HuH-7.5 (cell line): ENCODE results near the gene RPL29.
"Not testable (repeated sequence)": the region's sequence is repeated elsewhere in the genome, so short reads cannot be mapped to it uniquely, and the experiment has no call there.

ENCODE experiments used
- DNase-seq: peaks from one replicate; pipeline ENCODE4 v3.0.0; 2011; ENCODE audit warnings: low spot score

RPL29 gene

DNA sequence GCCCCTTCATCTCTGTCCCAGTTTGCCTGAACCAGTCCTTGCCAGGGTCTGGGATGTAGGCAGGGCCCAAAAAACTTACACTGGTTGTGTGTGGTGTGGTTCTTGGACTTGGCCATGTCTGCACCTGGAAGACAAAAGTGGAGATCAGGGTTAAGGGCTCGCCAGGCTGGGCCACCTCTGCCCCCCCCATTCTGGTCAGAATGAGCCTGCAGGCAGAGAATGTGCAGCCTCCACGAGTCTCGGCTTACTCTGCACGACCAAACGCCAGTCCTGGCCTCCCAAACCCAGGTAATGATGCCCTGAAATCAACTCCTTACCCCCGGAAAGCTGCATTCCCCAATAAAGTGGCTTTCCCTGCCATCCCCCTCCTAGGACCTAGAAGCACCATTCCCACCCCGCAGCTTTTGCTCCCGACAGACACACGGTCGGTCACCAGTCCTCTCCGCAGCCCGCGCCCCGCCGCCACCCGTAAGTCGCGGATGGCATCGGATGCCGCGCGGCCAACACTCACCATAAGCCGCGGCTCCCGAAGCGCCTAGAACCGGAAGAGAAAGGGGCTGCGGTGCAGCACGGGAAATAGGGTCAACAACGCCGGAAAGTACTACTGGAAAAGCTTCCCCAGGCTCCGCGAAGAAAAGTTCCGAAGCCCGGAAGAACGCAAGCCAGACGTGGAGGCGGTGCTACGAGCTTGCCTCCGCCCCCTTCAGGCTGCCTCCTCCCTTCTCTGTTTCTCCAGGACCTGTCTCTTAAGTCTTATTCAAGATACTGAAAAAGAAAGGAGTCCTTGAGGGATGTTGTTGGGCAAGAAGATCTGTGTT, at the start of gene RPL29:
TSS of gene RPL29 (minus strand) at position 550 of the 818 bp plus-strand sequence. CDS start at position 116, 434 bp downstream.
- DNase-seq = peak; percentile 89

DNA sequence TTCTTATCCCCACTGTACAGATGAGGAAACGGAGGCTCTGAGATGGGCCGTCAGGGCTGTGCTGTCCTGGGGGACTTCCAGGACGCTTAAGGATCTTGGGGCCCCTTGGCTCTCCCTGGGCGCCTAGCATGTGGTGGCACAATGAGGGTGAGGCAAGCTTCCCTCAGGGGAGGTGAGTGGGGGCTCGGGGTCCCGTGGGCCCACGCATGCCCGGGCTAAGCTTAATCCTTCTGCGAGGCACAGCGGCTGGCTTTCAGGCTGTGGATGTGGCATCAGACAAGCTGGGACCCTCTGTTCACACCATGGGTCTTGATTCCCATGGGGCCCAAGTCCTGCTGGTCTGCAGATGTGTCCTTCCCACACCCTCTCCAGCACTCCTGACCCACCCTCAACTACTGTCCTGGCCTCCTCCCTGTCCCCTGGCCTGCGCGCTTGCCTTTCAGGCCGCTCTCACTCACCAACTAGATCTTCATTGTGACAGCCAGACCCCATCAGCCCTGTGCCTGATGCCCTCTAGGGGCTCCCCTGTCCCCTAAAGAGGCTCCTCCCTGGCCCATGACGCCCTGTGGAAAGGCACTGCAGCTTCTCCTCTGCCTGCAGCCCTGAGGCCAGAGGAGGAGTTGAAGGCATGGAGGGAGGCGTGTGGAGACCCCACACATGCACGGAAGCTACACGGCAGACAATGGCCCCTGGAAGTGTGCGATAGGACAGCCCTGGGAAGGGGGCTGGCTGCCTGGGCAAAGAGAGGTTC, 49.3 kb upstream of the RPL29 start:
- no peak for DNase-seq

GRCh38 chr3:52043750-52044149, 48.1 kb upstream of the RPL29 start:
- DNase-seq = no peak

DNA sequence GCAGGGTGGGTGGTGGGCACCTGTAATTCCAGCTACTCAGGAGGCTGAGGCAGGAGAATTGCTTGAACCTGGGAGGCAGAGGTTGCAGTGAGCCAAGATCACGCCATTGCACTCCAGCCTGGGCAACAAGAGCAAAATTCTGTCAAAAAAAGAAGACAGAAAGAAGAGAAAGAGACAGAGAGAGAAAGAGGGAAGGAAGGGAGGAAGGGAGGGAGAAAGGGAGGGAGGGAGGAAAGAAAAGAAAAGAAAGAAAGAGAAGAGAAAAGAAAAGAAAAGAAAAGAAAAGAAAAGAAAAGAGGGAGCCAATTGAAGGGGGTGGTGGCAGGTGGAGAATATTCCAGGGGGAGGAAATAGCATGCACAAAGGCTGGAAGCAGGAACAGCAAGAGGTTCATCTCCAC, 47.3 kb upstream of the RPL29 start:
- DNase-seq = not testable (repeated sequence)

DNA sequence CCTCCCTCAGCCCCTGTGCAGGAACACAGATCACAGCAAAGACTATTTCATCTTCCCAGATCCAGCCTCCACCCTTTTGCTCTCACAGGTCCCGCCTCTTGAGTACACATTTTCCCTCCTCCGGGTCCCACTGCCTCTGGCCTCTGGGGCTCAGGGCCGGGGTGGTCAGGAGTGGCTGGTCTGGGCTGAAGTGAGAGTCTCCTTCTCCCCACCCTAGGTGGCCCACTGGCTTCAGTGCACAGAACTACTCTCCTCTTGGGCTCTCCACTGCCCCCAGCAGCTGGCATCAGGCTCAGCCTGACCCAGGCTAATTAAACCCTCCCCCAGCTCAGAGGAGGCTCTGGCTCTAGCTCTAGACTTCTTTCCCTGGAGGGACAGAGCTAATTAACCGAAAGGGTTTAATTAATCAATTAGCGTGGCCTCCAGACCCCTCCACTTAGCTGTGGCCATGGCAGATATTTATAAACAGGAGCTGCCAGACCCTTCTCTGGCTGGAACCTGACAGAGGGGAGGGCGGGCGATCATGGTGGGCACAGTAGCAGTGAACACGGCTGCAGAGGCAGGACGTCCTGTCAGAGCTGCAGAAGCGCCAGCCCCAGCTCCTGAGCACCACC, 45.5 kb upstream of the RPL29 start:
- DNase-seq = no peak

DNA sequence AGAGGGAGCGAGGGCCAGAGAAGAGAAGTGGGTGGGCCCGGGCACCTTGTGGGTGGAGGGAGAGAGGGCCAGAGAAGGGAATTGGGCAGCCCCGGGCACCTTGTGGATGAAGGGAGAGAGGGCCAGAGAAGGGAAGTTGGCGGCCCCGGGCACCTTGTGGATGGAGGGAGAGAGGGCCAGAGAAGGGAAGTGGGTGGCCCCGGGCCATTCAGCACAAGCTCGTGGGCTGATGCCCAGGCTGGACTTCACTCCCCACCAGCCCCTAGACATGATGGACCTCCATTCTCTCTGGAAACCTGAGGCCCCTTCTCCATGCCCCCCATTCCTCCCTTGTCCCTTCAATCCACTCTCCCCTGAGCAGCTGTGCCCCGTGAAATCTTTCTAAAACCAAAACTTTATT, 44.9 kb upstream of the RPL29 start:
- no peak for DNase-seq

- no peak for DNase-seq
These were observed 44.2 kb upstream of the RPL29 start for GRCh38 chr3:52039846-52040245.

DNA sequence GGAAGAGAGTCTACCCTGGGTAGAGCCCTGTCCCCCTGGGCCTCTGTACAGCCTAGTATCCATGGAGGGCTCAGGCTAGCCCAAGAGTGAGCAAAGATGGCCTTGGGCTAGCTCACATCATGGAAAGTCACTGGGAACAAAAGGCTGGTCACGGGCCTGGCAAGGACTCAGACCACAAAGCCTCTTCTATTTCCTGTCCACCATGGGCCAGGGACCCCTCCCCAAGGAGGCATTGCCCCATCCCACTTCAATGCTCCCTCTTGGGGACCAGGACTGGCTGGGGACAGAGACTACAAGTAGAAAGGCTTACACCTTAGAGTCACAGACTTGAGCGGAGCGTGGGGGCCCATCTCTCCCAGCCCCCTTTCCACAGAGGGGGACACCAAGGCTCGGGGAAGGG, 43.7 kb upstream of the RPL29 start:
- no peak for DNase-seq

DNA sequence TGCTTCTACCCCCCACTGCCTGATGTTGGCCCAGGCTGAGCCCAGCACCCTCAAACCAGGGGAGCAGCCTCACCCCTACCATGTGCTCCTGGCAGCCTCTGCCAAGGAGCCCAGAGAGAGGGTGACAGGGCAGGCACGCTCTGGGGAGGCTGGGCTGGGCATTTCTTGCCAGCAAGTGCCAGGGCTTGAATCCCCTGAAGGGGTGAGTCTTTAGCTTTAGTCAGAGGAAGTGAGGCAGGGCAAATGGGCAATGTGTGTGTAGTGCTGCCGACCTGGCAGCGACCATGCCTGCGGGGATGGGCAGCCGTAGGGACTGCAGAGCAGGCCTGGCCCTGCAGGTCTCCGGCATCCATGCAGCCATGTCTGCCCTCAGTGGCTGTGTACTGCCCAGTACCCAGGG, 42.5 kb upstream of the RPL29 start:
- DNase-seq = no peak

DNA sequence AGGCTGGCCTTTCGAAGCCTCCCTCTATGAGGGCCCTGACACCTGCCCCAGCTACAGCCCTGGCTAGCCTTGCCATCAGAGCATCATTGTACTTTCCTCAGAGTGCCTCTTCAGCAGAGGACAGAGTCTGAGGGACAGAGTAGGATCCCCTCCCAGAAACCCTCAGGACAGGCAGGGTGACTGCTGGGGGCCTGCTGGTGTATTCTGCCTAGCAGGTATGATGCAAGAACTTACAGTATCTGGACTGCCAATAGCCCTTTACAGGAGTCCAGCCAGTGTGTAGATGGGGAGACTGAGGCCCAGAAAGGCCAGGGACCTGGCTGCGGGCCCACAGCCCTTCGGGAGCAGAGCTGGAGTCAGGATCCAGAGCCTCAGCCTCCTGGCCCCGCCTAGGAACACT, 41.6 kb upstream of the RPL29 start:
- no peak for DNase-seq

DNA sequence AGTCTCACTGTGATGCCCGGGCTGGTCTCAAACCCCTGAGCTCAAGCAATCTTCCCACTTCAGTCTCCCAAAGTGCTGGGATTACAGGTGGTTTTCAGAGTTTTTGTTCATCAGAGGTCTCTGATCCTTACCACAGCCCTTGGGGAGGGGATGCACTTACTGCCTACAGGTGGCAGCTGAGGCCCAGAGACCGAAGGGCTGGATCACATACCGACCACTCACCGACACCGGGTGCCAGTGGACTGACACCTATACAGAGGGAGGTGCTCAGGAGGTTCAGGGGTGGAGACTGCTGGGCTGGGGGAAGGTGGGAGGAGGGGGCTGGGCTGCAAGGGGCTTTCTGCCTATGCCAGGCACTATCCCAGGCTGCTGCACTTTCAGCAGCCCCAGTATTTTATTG, 41.1 kb upstream of the RPL29 start:
- no peak for DNase-seq

DNA sequence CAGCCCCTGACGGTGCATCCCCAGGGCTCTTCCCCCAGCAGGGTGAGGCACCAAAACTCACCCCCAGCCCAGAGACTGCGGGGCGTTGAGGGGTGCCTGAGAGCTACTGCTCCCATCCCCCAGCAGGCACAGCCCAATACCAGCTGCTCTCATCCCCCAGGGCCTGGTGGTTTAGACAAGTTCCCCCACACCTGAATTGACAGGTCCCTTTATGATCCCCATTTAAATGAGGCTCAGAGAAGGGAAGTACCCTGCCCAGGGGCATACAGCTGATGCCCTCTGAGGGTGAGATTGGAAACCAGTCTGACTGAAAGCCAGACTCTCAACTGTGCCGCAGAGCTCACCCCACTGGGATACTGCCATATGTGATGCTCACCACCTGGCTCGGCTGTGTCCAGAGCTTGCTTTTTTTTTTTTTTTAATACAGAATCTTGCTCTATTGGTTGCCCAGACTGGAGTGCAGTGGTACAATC, 40.6 kb upstream of the RPL29 start:
- no peak for DNase-seq

GRCh38 chr3:52034651-52035050, 39.0 kb upstream of the RPL29 start:
- DNase-seq = no peak

DNA sequence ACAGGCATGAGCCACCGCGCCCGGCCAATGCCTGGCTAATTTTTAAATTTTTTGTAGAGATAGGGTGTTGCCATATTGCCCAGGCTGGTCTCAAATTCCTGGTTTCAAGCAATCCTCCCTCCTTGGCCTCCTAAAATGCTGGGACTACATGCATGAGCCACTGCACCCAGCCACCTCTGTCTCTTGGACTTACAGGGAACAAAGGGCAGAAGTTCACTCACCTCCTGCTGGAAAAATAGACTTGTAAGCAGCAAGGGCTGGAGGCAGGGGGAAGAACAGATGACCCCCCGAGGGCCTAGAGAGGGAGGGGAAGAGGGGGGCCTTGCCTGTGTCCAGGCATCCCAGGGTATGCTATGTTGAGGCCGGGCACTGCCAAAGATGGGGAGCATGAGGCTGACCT, 38.5 kb upstream of the RPL29 start:
- no peak for DNase-seq

DNA sequence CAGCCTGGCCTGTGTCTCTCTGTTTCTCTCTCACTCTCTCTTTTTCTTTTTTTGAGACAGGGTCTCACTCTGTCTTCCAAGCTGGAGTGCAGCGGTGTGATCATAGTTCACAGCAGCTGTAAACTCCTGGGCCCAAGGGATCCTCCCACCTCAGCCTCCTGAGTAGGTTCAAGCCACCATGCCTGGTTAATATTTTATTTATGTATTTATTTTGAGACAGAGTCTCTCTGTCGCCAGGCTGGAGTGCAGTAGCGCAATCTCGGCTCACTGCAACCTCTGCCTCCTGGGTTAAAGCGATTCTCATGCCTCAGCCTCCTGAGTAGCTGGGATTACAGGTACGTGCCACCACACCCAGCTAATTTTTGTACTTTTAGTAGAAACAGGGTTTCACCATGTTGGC, 38.1 kb upstream of the RPL29 start:
- DNase-seq = not testable (repeated sequence)

GRCh38 chr3:52032702-52033408, 37.2 kb upstream of the RPL29 start:
- no peak for DNase-seq

GRCh38 chr3:52031896-52032295, 36.2 kb upstream of the RPL29 start:
- no peak for DNase-seq

GRCh38 chr3:52030714-52031310, 35.1 kb upstream of the RPL29 start:
- DNase-seq = no peak

DNA sequence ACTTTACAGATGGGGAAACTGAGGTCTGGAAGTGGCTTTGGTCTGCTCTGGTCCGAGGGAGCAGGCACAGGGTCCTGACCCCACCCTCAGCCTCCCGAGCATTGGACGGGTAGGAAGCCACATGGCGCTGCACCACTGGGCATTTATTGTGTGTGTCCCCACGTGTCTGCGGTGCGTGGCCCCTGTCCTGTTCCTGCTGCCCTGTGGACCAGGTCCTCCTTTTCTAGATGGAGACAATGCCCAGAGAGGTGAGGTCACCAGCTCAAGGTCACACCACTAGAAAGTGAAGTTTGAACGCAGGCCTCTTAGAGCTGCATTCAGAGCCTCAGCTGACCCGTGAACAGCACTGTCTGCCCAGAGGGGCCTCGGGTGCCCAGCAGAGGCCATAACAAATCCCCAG, 33.8 kb upstream of the RPL29 start:
- no peak for DNase-seq

DNA sequence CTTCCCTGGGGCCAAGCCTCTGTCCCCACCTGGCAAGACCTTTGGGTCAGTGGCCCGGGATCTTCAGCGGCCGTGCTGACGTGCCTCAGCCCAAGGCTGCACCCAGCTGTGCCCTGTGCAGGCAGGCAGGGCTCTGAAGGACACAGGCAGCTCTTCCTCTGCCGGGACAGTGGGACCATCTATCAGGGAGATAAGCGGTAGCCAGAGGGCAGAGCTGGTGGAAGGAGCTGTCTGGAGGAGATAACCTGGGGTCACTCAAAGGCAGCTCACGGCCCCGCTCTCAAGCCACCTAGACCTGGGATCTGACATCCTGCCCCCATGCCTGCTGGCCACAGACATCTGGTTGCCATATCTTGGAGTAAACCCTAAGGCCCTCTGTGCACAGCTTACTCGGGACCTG, 33.4 kb upstream of the RPL29 start:
- no peak for DNase-seq

DNA sequence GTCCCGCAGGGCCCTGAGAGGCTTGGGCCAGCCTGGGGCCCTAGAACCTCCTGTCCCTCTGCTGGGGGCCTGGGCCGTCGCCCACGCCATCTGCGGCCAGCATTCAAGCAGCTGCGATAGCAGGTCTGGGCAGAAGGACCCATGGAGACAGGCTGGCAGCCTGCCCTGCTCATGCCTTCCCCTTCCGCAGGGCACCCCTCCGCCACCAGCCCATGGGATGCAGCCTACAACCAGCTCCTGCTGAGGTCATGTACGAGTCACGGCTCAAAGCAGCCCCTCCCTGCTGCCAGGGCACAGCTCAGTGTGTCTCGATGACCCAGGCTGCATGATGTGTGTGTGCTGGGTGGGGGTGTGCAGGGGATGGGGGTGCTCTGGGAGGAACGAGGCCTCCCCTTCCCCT, 32.9 kb upstream of the RPL29 start:
- no peak for DNase-seq

DNA sequence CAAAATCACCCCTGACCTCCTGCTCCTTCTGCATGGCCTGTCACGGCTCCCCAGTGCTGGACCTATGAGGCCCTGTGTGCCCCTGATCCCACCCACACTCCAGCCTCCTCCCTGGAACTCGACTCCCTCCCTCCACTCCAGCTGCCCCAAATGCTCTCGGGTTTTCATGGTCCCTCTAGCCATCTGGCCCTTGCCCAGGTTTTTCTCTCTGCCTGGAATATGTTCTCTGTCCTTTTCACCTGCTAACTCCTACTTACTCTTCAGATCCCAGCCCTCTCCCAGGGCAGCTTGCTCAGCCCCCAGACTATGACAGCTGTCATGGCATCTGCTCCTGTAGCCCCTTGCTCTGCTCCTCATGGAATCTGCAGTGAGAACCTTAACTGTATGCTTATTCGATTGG, 30.3 kb upstream of the RPL29 start:
- no peak for DNase-seq
